T follicular helper cell (primary cell): ENCODE measurements around the gene DNASE1L1.
A peak's percentile ranks its signal among the peaks of the same experiment; 100 is the strongest.

Experiments
- DNase-seq: peaks from one replicate; pipeline ENCODE4 v3.0.0-alpha.2; 2020; ENCODE audit warnings: low read depth
- total RNA-seq, 2 experiments: gene quantifications; one replicate each; lab custom pipeline; 2026; lab: John Stamatoyannopoulos, UW

DNASE1L1 gene
- 8.0 to 25.0 reads per million in 2 experiments for total RNA-seq

- no peak for DNase-seq
Observed at GRCh38 chrX:154409222-154409871, at the start of gene DNASE1L1. Gene DNASE1L1, minus strand, starts transcription at chrX:154409254. Its CDS starts 3,686 bp downstream, at chrX:154405568.

- DNase-seq: peak; percentile 53
Observed at GRCh38 chrX:154458116-154458953, 49.3 kb upstream of the DNASE1L1 start, which contains the start of gene PLXNA3. Gene PLXNA3, plus strand, starts transcription at chrX:154458281. Its CDS starts 1,903 bp downstream, at chrX:154460184.

- DNase-seq: peak; percentile 33
Observed at GRCh38 chrX:154457491-154458115, 48.5 kb upstream of the DNASE1L1 start.

- no peak for DNase-seq
Observed at GRCh38 chrX:154452823-154453222, 43.8 kb upstream of the DNASE1L1 start.

- DNase-seq: no peak
Observed at GRCh38 chrX:154450312-154450711, 41.3 kb upstream of the DNASE1L1 start.

- no peak for DNase-seq
Observed at GRCh38 chrX:154449618-154450017, 40.6 kb upstream of the DNASE1L1 start.

- DNase-seq: no peak
Observed at GRCh38 chrX:154448484-154448883, 39.4 kb upstream of the DNASE1L1 start.

- DNase-seq: no peak
Observed at GRCh38 chrX:154446430-154446829, 37.4 kb upstream of the DNASE1L1 start.

GRCh38 chrX:154445776-154446175, 36.7 kb upstream of the DNASE1L1 start:
- no peak for DNase-seq

- no peak for DNase-seq
Observed at GRCh38 chrX:154444755-154445246, 35.7 kb upstream of the DNASE1L1 start.

- DNase-seq: peak; percentile 54
Observed at GRCh38 chrX:154443992-154444754, 35.1 kb upstream of the DNASE1L1 start, which contains the start of gene FAM50A. Gene FAM50A, plus strand, starts transcription at chrX:154444141. Its CDS starts 95 bp downstream, at chrX:154444236.

- DNase-seq: no peak
Observed at GRCh38 chrX:154443479-154443910, 34.4 kb upstream of the DNASE1L1 start.

- DNase-seq: no peak
Observed at GRCh38 chrX:154441984-154442707, 33.1 kb upstream of the DNASE1L1 start.

- DNase-seq: no peak
Observed at GRCh38 chrX:154441564-154441963, 32.5 kb upstream of the DNASE1L1 start.

GRCh38 chrX:154440623-154441357, 31.7 kb upstream of the DNASE1L1 start:
- DNase-seq: no peak

GRCh38 chrX:154439841-154440240, 30.8 kb upstream of the DNASE1L1 start:
- DNase-seq: no peak

- no peak for DNase-seq
Observed at GRCh38 chrX:154437971-154438893, 29.2 kb upstream of the DNASE1L1 start.

GRCh38 chrX:154436983-154437752, 28.1 kb upstream of the DNASE1L1 start, which contains the start of gene GDI1:
Gene GDI1, plus strand, starts transcription at chrX:154437154. Its CDS starts 101 bp downstream, at chrX:154437255.
- DNase-seq: peak; percentile 41
